ENCODE results near the gene UBE2L5. TPM values are rescaled to one million over a fixed set of nuclear protein-coding genes. Genes with fewer than 3 reads are reported as not detected.
A peak's percentile ranks its signal among the peaks of the same experiment; 100 is the strongest.

UBE2L5 gene
- total and polyA plus RNA-seq, 2 of the 13 experiments (the other 11 are each of a cell fraction or from before 2014, with no cell fraction given), result 0.13 TPM; not detected in 1

- no peak for TF ChIP-seq CREB1 (IDR thresholded peaks at IDR 0.05)
- no peak for TF ChIP-seq CREB1 (CRISPR knock-in tag; IDR thresholded peaks at IDR 0.05)
- no peak for TF ChIP-seq CEBPG (CRISPR knock-in tag; IDR thresholded peaks at IDR 0.05)
- peak; percentile 57 for TF ChIP-seq ZNF605 (CRISPR knock-in tag; IDR thresholded peaks at IDR 0.05)
- TF ChIP-seq, protein P1, sequence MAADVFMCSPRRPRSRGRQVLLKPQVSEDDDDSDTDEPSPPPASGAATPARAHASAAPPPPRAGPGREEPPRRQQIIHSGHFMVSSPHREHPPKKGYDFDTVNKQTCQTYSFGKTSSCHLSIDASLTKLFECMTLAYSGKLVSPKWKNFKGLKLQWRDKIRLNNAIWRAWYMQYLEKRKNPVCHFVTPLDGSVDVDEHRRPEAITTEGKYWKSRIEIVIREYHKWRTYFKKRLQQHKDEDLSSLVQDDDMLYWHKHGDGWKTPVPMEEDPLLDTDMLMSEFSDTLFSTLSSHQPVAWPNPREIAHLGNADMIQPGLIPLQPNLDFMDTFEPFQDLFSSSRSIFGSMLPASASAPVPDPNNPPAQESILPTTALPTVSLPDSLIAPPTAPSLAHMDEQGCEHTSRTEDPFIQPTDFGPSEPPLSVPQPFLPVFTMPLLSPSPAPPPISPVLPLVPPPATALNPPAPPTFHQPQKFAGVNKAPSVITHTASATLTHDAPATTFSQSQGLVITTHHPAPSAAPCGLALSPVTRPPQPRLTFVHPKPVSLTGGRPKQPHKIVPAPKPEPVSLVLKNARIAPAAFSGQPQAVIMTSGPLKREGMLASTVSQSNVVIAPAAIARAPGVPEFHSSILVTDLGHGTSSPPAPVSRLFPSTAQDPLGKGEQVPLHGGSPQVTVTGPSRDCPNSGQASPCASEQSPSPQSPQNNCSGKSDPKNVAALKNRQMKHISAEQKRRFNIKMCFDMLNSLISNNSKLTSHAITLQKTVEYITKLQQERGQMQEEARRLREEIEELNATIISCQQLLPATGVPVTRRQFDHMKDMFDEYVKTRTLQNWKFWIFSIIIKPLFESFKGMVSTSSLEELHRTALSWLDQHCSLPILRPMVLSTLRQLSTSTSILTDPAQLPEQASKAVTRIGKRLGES (CRISPR knock-in tag; IDR thresholded peaks at IDR 0.05; ENCODE audit: borderline replicate concordance), result peak; percentile 29; the same call in 1 of the 2 replicates
- TF ChIP-seq, protein P2, sequence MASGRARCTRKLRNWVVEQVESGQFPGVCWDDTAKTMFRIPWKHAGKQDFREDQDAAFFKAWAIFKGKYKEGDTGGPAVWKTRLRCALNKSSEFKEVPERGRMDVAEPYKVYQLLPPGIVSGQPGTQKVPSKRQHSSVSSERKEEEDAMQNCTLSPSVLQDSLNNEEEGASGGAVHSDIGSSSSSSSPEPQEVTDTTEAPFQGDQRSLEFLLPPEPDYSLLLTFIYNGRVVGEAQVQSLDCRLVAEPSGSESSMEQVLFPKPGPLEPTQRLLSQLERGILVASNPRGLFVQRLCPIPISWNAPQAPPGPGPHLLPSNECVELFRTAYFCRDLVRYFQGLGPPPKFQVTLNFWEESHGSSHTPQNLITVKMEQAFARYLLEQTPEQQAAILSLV (CRISPR knock-in tag; IDR thresholded peaks at IDR 0.05; ENCODE audit: borderline replicate concordance), result no peak
- no peak for TF ChIP-seq ZXDC (CRISPR knock-in tag; IDR thresholded peaks at IDR 0.05)
- TF ChIP-seq TERF1 (CRISPR knock-in tag; IDR thresholded peaks at IDR 0.05), result no peak
- peak; percentile 57; the same call in 1 of the 2 replicates for TF ChIP-seq ZNF543 (CRISPR knock-in tag; IDR thresholded peaks at IDR 0.05)
- TF ChIP-seq ZNF562 (CRISPR knock-in tag; IDR thresholded peaks at IDR 0.05; ENCODE audit: borderline replicate concordance), result no peak; the same call in 1 of the 2 replicates
- TF ChIP-seq TEAD2 (CRISPR knock-in tag; IDR thresholded peaks at IDR 0.05), result no peak
- peak; percentile 71; the same call in 1 of the 2 replicates for TF ChIP-seq YEATS4 (CRISPR knock-in tag; IDR thresholded peaks at IDR 0.05; ENCODE audit: borderline replicate concordance)
- TF ChIP-seq ZNF670 (CRISPR knock-in tag; IDR thresholded peaks at IDR 0.05; ENCODE audit: borderline replicate concordance), result 0 out of 2 replicates have a peak, but pooled peaks have one; percentile 32
- TF ChIP-seq CBX5 (CRISPR knock-in tag; IDR thresholded peaks at IDR 0.05; ENCODE audit: borderline replicate concordance), result peak; percentile 18; the same call in 1 of the 2 replicates
- TF ChIP-seq SOX13 (IDR thresholded peaks at IDR 0.05), result no peak
- 0 out of 4 replicates have a peak, but pooled peaks of 1 of the 2 experiments have one; percentile 45 for TF ChIP-seq SOX13 (CRISPR knock-in tag; conservative IDR thresholded peaks at IDR 0.05 in 1 of 2, IDR thresholded peaks at IDR 0.05 in 1 of 2)
- TF ChIP-seq ZNF761 (CRISPR knock-in tag; conservative IDR thresholded peaks at IDR 0.05), result 0 out of 2 replicates have a peak, but pooled peaks have one; percentile 56
- TF ChIP-seq KDM2A (CRISPR knock-in tag; IDR thresholded peaks at IDR 0.05; ENCODE audit: borderline replicate concordance, low read depth), result peak; percentile 61; the same call in 1 of the 2 replicates
- peak; percentile 45; the same call in 1 of the 2 replicates for TF ChIP-seq ZNF335 (CRISPR knock-in tag; IDR thresholded peaks at IDR 0.05)
- TF ChIP-seq JUNB (CRISPR knock-in tag; IDR thresholded peaks at IDR 0.05; ENCODE audit: borderline replicate concordance), result no peak
These were observed 13.8 kb upstream of the UBE2L5 start (continued) for GRCh38 chr13:30408319-30409101.

Data from HepG2 (cell line).